22Rv1 (cell line): ENCODE results near the gene SYTL2.
"Not testable (repeated sequence)": the region's sequence is repeated elsewhere in the genome, so short reads cannot be mapped to it uniquely, and the experiment has no call there.

Experiments
- H3K27ac ChIP-seq: fragments of 450-650 bp; 2 replicates; pipeline ENCODE4 v1.5.1; 2017
- CTCF ChIP-seq: fragments of 450-650 bp; IDR thresholded peaks from 2 replicates; pipeline ENCODE4 v1.5.1; 2017; ENCODE audit warnings: mild to moderate bottlenecking
- ZFX ChIP-seq: fragments of 450-650 bp; IDR thresholded peaks from 2 replicates; pipeline ENCODE4 v1.6.1; 2017; ENCODE audit warnings: antibody characterized with exemption, borderline replicate concordance

The SYTL2 gene

GRCh38 chr11:85848556-85848955 lies 37.6 kb upstream of the SYTL2 start:
- TF ChIP-seq ZFX (no peak), CTCF (no peak)
- H3K27ac ChIP-seq: no peak overlapping the region

DNA sequence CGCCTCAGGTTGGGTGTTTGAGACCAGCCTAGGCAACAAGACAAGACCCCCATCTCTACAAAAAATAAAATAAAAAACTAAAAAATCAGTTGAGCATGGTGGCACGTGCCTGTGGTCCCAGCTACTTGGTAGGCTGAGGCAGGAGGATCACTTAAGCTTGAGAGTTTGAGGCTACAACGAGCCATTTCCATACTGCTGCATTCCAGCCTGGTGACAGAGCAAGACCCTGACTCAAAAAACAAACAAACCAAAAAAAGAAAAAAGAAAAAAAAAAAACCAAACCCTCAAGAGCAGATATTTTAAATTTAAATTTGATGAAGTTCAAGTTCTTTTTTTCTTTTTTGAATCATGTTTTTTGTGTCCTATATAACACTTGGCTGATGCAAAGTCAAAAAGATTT lies 37.1 kb upstream of the SYTL2 start:
- TF ChIP-seq ZFX (no peak), CTCF (no peak)
- H3K27ac ChIP-seq: no peak overlapping the region

DNA sequence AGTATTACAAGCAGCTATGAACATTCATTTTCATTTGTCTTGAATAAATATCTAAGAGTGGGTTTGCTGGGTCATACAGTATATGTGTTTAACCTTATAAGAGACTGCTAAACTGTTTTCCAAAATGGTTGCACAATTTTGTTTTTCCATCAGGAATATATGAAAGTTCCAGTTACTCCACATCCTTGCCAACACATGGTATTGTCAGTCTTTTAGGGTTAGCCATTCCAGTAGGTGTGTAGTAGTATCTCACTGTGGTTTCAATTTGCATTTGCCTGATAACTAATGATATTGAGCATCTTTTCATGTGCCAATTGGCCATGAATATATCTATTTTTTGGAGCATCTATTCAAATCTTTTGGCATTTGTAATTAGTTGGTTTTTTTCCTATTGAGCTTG lies 36.5 kb upstream of the SYTL2 start:
- TF ChIP-seq ZFX: no peak
- no peak for TF ChIP-seq CTCF
- H3K27ac ChIP-seq: no peak overlapping the region

DNA sequence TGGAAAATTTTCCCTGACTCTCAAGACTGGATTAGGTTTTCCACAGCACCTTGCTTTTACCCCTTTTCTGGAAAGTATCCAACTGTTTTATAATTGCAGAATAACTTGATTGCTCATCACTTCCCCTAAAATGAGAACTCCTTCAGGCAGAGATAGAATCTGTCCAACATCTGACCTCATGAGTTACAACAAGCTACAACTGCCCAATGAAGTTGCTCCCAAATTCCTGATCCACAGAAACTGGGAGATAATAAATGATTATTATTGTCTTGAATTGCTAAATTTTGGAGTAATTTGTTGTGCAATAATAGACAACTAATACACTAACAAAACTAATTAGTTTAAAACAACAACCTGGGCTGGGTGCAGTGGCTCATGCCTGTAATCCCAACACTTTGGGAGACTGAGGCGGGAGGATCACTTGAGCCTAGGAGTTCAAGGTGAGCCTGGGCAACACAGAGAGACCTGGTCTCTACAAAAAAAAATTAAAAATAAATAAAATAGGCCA lies 34.2 kb upstream of the SYTL2 start:
- TF ChIP-seq CTCF (no peak), ZFX (no peak)
- peak overlapping the region; percentile 65 for H3K27ac ChIP-seq

DNA sequence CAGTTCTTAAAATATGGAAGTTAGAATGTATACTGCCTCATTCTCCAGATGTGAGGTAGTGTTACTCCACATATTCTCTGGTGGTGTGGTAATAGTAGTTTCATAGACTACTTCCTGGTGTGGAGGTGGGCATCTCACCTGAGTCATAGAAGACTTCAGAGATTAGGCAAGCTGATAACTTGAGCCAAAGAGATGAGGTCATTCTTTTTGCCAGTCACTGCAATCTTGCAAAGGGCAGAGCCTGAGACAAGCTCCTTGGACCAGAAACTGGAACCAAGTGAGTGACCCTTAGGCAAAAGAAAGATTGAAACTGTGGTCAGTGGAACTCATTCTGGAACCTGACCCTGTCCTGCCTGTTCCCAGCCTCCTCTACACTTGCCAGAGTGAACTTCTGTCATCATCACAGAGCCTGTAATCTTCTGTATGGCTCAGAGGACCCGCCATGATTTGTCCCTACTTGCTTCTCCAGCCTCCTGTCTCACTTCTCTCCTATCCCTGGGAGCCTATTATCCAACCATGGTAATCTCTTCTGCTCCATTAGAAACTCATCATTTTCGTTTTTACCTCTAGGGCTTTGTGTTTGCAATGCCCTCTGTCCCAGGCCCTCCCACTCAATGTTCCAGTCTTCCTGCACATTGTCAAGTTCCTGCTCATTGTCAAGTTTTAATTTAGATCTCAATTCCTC lies 33.6 kb upstream of the SYTL2 start:
- H3K27ac ChIP-seq: peak overlapping the region; percentile 65
- no peak for TF ChIP-seq CTCF
- TF ChIP-seq ZFX: no peak

- H3K27ac ChIP-seq: peak overlapping the region; percentile 65
Measured at GRCh38 chr11:85843929-85844328, 33.0 kb upstream of the SYTL2 start.

DNA sequence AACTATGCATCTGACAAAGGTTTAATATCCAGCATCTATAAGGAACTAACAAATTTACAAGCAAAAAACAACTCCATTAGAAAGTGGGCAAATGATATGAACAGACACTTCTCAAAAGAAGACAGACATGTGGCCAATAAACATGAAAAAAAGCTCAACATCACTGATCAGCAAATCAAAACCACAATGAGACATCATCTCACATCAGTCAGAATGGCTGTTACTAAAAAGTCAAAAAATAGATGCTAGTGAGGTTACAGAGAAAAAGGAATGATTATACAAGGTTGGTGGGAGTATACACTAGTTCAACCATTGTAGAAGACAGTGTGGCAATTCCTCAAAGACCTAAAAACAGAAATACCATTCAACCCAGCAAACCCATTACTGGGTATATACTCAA lies 30.0 kb upstream of the SYTL2 start:
- not testable (repeated sequence) for H3K27ac ChIP-seq

More at GRCh38 chr11:85843929-85844328, 33.0 kb upstream of the SYTL2 start:
- no peak for TF ChIP-seq ZFX
- TF ChIP-seq CTCF: no peak

DNA sequence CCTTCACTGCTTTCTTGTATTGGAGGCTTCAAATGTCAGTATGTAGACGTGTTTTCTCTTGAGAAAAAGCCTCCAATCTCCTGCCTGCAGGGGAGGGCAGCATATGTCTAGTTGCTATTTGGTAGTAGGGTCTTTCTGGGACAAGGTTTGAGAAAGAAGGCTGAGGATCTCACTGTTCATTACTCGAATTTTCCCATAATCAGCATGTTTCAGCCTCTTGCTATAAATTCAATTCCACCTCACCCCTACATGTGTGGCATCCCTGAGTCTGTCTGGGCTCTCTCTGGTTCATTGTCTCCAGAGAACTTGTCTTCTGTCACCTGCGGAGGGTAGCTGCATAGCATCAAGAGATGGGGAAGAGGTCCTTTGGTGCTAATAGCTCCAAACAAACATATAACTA lies 24.8 kb upstream of the SYTL2 start:
- TF ChIP-seq ZFX (no peak), CTCF (no peak)
- H3K27ac ChIP-seq: no peak overlapping the region
